HG03159 (cell line): ENCODE measurements around the gene SCAPER.

ENCODE experiments used
- ATAC-seq: cut with Tn5 transposase; IDR thresholded peaks from one replicate; pipeline ENCODE4 v1.9.1; 2021; ENCODE audit warnings: mild to moderate bottlenecking, moderate library complexity; ENCODE audit not compliant: unreplicated experiment

The SCAPER gene

GRCh38 chr15:76585576-76585897 lies 319.6 kb downstream of the SCAPER start:
- no peak for ATAC-seq

GRCh38 chr15:76584868-76585575 lies 320.1 kb downstream of the SCAPER start:
- ATAC-seq: no peak

GRCh38 chr15:76582550-76582949 lies 322.6 kb downstream of the SCAPER start:
- no peak for ATAC-seq

- no peak for ATAC-seq
Observed at GRCh38 chr15:76577879-76578512, 327.1 kb downstream of the SCAPER start.

- ATAC-seq: no peak
Observed at GRCh38 chr15:76576523-76577279, 328.4 kb downstream of the SCAPER start.

GRCh38 chr15:76575679-76576078 lies 329.5 kb downstream of the SCAPER start:
- peak; percentile 34 for ATAC-seq

- ATAC-seq: peak; percentile 93
Observed at GRCh38 chr15:76575274-76575673, 329.9 kb downstream of the SCAPER start.

- ATAC-seq: no peak
Observed at GRCh38 chr15:76572983-76573314, 332.2 kb downstream of the SCAPER start.

GRCh38 chr15:76566276-76566675 lies 338.9 kb downstream of the SCAPER start:
- no peak for ATAC-seq

GRCh38 chr15:76565366-76565765 lies 339.8 kb downstream of the SCAPER start:
- ATAC-seq: no peak

- no peak for ATAC-seq
Observed at GRCh38 chr15:76555247-76555646, 349.9 kb downstream of the SCAPER start.

- no peak for ATAC-seq
Observed at GRCh38 chr15:76553564-76553963, 351.6 kb downstream of the SCAPER start.

- ATAC-seq: no peak
Observed at GRCh38 chr15:76553102-76553501, 352.0 kb downstream of the SCAPER start.

GRCh38 chr15:76546805-76547204 lies 358.3 kb downstream of the SCAPER start:
- no peak for ATAC-seq

GRCh38 chr15:76533995-76534394 lies 371.1 kb downstream of the SCAPER start:
- no peak for ATAC-seq

- no peak for ATAC-seq
Observed at GRCh38 chr15:76533060-76533820, 371.9 kb downstream of the SCAPER start.

GRCh38 chr15:76529911-76530310 lies 375.2 kb downstream of the SCAPER start:
- no peak for ATAC-seq

- ATAC-seq: no peak
Observed at GRCh38 chr15:76526111-76526510, 379.0 kb downstream of the SCAPER start.

- ATAC-seq: no peak
Observed at GRCh38 chr15:76517910-76518309, 387.2 kb downstream of the SCAPER start.

- ATAC-seq: no peak
Observed at GRCh38 chr15:76514282-76514681, 390.9 kb downstream of the SCAPER start.

GRCh38 chr15:76512971-76513370 lies 392.2 kb downstream of the SCAPER start:
- no peak for ATAC-seq
